A673 (cell line): Measurements from ENCODE around the gene TMEM39A. TPM values are rescaled to one million over a fixed set of nuclear protein-coding genes. Genes with fewer than 3 reads are reported as not detected.

Experiments used
- BruUV-seq: library from RNA; stranded (reverse); fragments of 400-500 nt; replicated peaks from 2 replicates; lab custom pipeline; 2021; lab: Mats Ljungman, UMichigan
- CTCF ChIA-PET: fragments of 300-600 bp; sonication (Branson Sonifier 250); formaldehyde crosslinking; loops from one replicate; lab custom pipeline; 2022; ENCODE audit warnings: antibody characterized with exemption; lab: Charles Lee
- POLR2A ChIA-PET: fragments of 300-600 bp; sonication (Branson Sonifier 250); formaldehyde crosslinking; loops from one replicate; lab custom pipeline; 2022; ENCODE audit warnings: antibody characterized with exemption; ENCODE audit not compliant: low non-redundant PET; lab: Charles Lee
- DNase-seq: peaks from one replicate; pipeline ENCODE4 v3.0.0-alpha.2; 2015; ENCODE audit warnings: low spot score
- H3K27ac ChIP-seq: fragments of 200-600 bp; sonication (generic); 2 replicates; pipeline ENCODE4 v1.5.1; 2016; ENCODE audit warnings: mixed run types, low read depth, mild to moderate bottlenecking, mixed read lengths, antibody characterized with exemption, low read length; ENCODE audit not compliant: poor library complexity, severe bottlenecking
- H3K27me3 ChIP-seq: fragments of 200-600 bp; sonication (generic); replicated peaks from 2 replicates; pipeline ENCODE4 v1.6.1; 2017; ENCODE audit warnings: mixed run types, low read depth, mild to moderate bottlenecking, mixed read lengths, antibody characterized with exemption, low read length; ENCODE audit not compliant: insufficient read depth, poor library complexity
- H3K36me3 ChIP-seq: fragments of 200-600 bp; sonication (generic); 2 replicates; pipeline ENCODE4 v1.6.1; 2016; ENCODE audit warnings: mixed run types, mild to moderate bottlenecking, mixed read lengths, antibody characterized with exemption, low read length; ENCODE audit not compliant: insufficient read depth, poor library complexity, severe bottlenecking
- H3K4me1 ChIP-seq: fragments of 200-600 bp; sonication (generic); 2 replicates; pipeline ENCODE4 v1.6.1; 2017; ENCODE audit warnings: mixed run types, mild to moderate bottlenecking, mixed read lengths, antibody characterized with exemption, low read length; ENCODE audit not compliant: insufficient read depth, poor library complexity, severe bottlenecking
- H3K4me3 ChIP-seq: fragments of 200-600 bp; sonication (generic); 2 replicates; pipeline ENCODE4 v1.5.1; 2016; ENCODE audit warnings: low read depth, mixed run types, mild to moderate bottlenecking, mixed read lengths, low read length; ENCODE audit not compliant: poor library complexity, severe bottlenecking
- H3K9me3 ChIP-seq: fragments of 200-600 bp; sonication (generic); 2 replicates; pipeline ENCODE4 v1.6.1; 2016; ENCODE audit warnings: mixed run types, low read depth, mild to moderate bottlenecking, mixed read lengths, antibody characterized with exemption, low read length; ENCODE audit not compliant: poor library complexity, severe bottlenecking
- EZH2 ChIP-seq: fragments of 200-600 bp; sonication (generic); IDR thresholded peaks from 2 replicates; pipeline ENCODE4 v1.6.1; 2017; ENCODE audit warnings: borderline replicate concordance, low read depth, mild to moderate bottlenecking, mixed read lengths, antibody characterized with exemption, low read length; ENCODE audit not compliant: poor library complexity, severe bottlenecking
- intact Hi-C: fragments of 100-400 bp; cut with micrococcal nuclease; formaldehyde crosslinking; loops from one replicate; pipeline ENCODE4 v1.10.0; 2022; ENCODE audit not compliant: unreplicated experiment
- total RNA-seq: library from RNA; stranded (reverse); gene quantifications from 2 replicates; pipeline ENCODE4 v1.2.3, GENCODE V29; 2021
- TF ChIP-seq, protein P1 (sequence below): fragments of 300-800, 200-600 bp; sonication (generic); conservative IDR thresholded peaks from 2 replicates; pipeline ENCODE4 v1.5.1; 2017; ENCODE audit warnings: low read depth, mild to moderate bottlenecking, antibody characterized with exemption, low read length, moderate library complexity, mixed read lengths

The TMEM39A gene
- total RNA-seq, 1 experiment from 2014 or later, result 37.0 TPM

DNA sequence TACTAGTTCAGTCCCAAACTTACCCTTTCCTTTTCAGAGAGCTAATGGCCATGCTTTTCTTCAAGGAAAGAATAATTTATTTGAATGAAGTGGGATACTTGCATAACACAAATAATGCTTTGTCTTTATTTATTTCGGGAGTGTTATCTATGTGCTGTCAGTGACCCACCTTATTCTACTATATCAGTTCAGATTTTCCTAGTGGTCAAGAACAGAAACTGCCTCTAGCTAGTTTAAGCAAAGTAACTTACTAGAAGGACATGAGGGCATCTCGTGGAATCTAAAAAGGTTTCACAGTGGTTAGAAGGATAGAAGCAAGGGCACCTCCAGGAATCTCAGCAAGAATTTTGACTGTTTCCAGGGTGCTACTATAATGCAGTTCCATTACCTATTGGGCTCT lies 31.2 kb upstream of the TMEM39A start:
- ChIA-PET POLR2A (no interaction called here), CTCF (no interaction called here)
- intact Hi-C loops, result no loop called here
- DNase-seq, result no peak
- no peak overlapping the region for H3K27ac ChIP-seq
- no peaks in the 10 kb centered on the region for H3K36me3 ChIP-seq
- TF ChIP-seq, protein P1, sequence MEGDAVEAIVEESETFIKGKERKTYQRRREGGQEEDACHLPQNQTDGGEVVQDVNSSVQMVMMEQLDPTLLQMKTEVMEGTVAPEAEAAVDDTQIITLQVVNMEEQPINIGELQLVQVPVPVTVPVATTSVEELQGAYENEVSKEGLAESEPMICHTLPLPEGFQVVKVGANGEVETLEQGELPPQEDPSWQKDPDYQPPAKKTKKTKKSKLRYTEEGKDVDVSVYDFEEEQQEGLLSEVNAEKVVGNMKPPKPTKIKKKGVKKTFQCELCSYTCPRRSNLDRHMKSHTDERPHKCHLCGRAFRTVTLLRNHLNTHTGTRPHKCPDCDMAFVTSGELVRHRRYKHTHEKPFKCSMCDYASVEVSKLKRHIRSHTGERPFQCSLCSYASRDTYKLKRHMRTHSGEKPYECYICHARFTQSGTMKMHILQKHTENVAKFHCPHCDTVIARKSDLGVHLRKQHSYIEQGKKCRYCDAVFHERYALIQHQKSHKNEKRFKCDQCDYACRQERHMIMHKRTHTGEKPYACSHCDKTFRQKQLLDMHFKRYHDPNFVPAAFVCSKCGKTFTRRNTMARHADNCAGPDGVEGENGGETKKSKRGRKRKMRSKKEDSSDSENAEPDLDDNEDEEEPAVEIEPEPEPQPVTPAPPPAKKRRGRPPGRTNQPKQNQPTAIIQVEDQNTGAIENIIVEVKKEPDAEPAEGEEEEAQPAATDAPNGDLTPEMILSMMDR, result no peak
- TF ChIP-seq EZH2, result no peak
- no peaks in the 10 kb centered on the region for H3K27me3 ChIP-seq
- no peaks in the 10 kb centered on the region for H3K9me3 ChIP-seq
- H3K4me3 ChIP-seq, result no peak overlapping the region
- H3K4me1 ChIP-seq, result peaks cover 6% of the 10 kb centered on the region
- BruUV-seq, result no TSS peak

DNA sequence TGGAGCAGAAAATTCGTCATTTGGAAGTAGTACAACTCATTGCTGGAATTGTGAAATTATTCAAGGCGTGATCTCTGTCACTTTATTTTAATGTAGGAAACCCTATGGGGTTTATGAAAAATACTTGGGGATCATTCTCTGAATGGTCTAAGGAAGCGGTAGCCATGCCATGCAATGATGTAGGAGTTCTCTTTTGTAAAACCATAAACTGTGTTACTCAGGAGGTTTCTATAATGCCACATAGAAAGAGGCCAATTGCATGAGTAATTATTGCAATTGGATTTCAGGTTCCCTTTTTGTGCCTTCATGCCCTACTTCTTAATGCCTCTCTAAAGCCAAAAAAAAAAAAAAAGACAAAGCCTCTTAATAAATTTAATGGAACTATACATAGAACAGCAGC lies 29.4 kb upstream of the TMEM39A start:
- TF ChIP-seq, protein P1, result no peak
- no peak for TF ChIP-seq EZH2
- Histone ChIP-seq H3K4me3 (no peak overlapping the region), H3K27ac (no peak overlapping the region), H3K36me3 (no peaks in the 10 kb centered on the region), H3K9me3 (no peaks in the 10 kb centered on the region), H3K4me1 (peaks cover 4% of the 10 kb centered on the region), H3K27me3 (no peaks in the 10 kb centered on the region)
- TSS peak; percentile 20 for BruUV-seq
- CTCF ChIA-PET, result no interaction called here
- POLR2A ChIA-PET, result no interaction called here
- no peak for DNase-seq
- intact Hi-C loops, result no loop called here

DNA sequence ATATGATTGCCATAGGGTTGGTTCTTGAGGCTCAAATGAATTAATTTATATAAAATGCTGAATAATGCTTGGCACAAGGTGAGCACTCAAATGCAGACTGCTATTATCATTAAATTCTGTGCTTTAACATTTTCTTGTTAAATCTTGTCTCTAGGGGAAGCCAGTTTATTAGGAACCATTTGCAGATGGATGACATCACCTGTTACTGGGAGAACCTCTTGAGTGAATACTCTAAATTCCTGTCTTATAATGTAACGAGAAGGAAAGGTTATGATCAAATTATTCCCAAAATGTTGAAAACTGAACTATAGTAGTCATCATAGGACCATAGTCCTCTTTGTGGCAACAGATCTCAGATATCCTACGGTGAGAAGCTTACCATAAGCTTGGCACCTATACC lies 28.7 kb upstream of the TMEM39A start:
- H3K27me3 ChIP-seq, result no peaks in the 10 kb centered on the region
- no peak for DNase-seq
- H3K9me3 ChIP-seq, result no peaks in the 10 kb centered on the region
- intact Hi-C loops, result no loop called here
- peaks cover under 1% of the 10 kb centered on the region for H3K4me1 ChIP-seq
- no TSS peak for BruUV-seq
- ChIA-PET POLR2A (no interaction called here), CTCF (no interaction called here)
- no peak overlapping the region for H3K4me3 ChIP-seq
- TF ChIP-seq, protein P1, result no peak
- no peak for TF ChIP-seq EZH2
- H3K27ac ChIP-seq, result no peak overlapping the region
- no peaks in the 10 kb centered on the region for H3K36me3 ChIP-seq
